NT2/D1 (cell line): Measurements from ENCODE around the gene NCOA3.

Source experiments
- DNase-seq: peaks from one replicate; pipeline ENCODE4 v3.0.0-alpha.2; 2011; ENCODE audit warnings: low read depth, low spot score
- H3K27me3 ChIP-seq: 2 replicates; pipeline ENCODE4 v1.6.0; 2011; ENCODE audit warnings: mild to moderate bottlenecking; ENCODE audit not compliant: insufficient read length, insufficient read depth
- H3K36me3 ChIP-seq: 2 replicates; pipeline ENCODE4 v1.6.1; 2011; ENCODE audit warnings: mild to moderate bottlenecking, low read length, mixed read lengths; ENCODE audit not compliant: insufficient read depth, insufficient read length
- H3K4me1 ChIP-seq: 2 replicates; pipeline ENCODE4 v1.5.1; 2011; ENCODE audit not compliant: insufficient read depth, insufficient read length
- H3K4me3 ChIP-seq: 2 replicates; pipeline ENCODE4 v1.5.1; 2011; ENCODE audit warnings: low read depth; ENCODE audit not compliant: insufficient read length
- H3K9ac ChIP-seq: 2 replicates; pipeline ENCODE4 v1.6.0; 2011; ENCODE audit warnings: low read depth; ENCODE audit not compliant: insufficient read length
- H3K9me3 ChIP-seq: 2 replicates; pipeline ENCODE4 v1.5.1; 2011; ENCODE audit warnings: mild to moderate bottlenecking, low read length; ENCODE audit not compliant: insufficient read depth
- SUZ12 ChIP-seq: IDR thresholded peaks from 2 replicates; pipeline ENCODE4 v1.6.1; 2011; ENCODE audit not compliant: insufficient read length, insufficient read depth; ENCODE audit errors: extremely low read depth
- YY1 ChIP-seq: IDR thresholded peaks from 2 replicates; pipeline ENCODE4 v1.6.1; 2011; ENCODE audit not compliant: insufficient read length, insufficient read depth
- ZNF274 ChIP-seq: IDR thresholded peaks from 2 replicates; pipeline ENCODE4 v1.6.1; 2011; ENCODE audit warnings: mild to moderate bottlenecking, low read depth, low read length

NCOA3 gene

DNA sequence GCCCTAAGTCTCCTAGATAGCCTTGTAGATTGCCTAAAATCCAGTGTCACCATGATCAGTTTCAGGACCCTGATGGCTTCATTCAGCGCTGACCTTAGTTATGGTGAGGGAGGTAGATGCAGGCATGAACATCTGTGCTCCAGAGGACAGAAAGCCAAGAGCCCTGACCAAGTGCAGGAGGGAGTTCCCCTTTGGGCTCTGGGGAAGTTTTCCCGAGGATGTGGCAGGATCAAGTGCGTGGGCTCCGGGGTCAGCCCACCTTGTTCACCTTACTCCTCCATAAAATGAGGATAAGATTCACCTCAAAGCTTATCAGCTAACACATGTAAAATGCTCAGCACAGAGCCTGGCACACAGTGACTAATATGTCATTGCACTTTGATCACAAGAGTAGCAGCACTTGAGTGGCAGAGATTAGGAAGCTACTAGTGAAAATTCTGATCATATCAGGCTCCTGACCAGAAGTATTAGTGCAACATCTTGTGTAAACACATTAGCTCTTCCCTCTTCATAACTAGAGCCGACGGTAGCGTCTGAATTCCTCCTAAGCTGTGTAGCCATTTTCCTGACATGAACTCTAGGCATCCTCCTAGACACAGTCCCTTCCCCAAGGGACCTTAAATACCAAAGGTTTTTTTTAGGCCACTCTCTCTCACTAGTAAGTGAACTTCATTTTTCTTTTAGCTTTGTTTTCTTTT, 158.4 kb downstream of the NCOA3 start:
- Histone ChIP-seq H3K36me3 (peaks cover 85% of the 10 kb centered on the region), H3K9me3 (no peaks in the 10 kb centered on the region), H3K4me1 (peaks cover 13% of the 10 kb centered on the region), H3K4me3 (no peak overlapping the region), H3K27me3 (no peaks in the 10 kb centered on the region), H3K9ac (no peak overlapping the region)
- TF ChIP-seq SUZ12 (no peak), ZNF274 (no peak), YY1 (no peak)
- DNase-seq = no peak

DNA sequence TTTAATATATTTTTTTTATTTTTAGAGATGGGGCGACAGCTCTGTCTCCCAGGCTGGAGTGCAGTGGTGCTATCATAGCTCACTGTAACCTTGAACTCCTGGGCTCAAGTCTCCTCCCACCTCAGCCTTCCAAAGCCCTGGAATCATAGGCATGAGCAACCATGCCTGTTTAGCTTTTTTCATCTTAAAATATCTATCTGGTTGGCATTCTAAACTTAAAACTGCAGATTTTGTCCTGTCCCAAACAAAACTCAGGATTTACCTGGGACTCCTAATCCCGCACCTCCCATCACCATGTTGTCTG, 158.9 kb downstream of the NCOA3 start:
- H3K36me3 ChIP-seq = peaks cover 89% of the 10 kb centered on the region
- no peak for TF ChIP-seq YY1
- no peak for TF ChIP-seq SUZ12
- TF ChIP-seq ZNF274 = no peak
- H3K4me1 ChIP-seq = peaks cover 17% of the 10 kb centered on the region
- no peaks in the 10 kb centered on the region for H3K27me3 ChIP-seq
- H3K9me3 ChIP-seq = no peaks in the 10 kb centered on the region
- DNase-seq = no peak
- H3K9ac ChIP-seq = no peak overlapping the region
- H3K4me3 ChIP-seq = no peak overlapping the region

DNA sequence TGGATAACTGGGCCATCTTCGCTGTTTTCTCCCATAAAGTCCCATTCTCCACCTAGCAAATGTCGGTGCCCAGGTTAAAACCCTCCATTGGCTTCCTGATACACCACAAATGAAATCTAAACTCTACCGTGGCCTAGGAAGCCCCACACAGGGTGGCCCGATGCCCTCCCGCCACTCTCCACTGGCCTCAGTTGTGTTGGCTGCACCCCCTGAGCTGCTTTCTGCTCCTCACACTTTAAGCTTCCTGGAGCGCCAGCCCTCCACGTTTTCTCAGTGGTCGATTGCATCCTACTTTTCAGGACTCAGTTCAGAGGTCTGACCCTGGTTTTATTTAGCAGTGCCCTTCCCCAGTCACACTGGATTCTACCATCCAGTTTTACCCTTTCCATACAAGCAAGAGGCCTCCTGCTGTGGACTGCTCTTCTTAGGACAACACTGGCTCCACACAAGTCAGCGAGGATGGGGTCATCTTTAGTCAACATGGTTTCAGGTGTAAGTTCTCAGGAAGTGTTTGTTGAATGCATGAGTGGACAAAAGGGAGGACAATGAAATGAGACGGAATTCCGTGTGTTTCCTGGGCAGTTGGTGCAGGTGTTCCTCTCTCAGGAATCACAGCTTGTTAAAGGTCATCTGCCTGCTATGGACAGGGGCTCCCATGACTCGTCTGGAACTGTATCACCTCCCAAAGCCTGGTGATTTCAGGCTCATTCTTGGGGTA, 159.5 kb downstream of the NCOA3 start:
- H3K27me3 ChIP-seq = no peaks in the 10 kb centered on the region
- peaks cover 18% of the 10 kb centered on the region for H3K4me1 ChIP-seq
- no peak overlapping the region for H3K9ac ChIP-seq
- peaks cover 92% of the 10 kb centered on the region for H3K36me3 ChIP-seq
- no peak overlapping the region for H3K4me3 ChIP-seq
- DNase-seq = no peak
- no peak for TF ChIP-seq SUZ12
- TF ChIP-seq YY1 = no peak
- TF ChIP-seq ZNF274 = no peak
- H3K9me3 ChIP-seq = no peaks in the 10 kb centered on the region

DNA sequence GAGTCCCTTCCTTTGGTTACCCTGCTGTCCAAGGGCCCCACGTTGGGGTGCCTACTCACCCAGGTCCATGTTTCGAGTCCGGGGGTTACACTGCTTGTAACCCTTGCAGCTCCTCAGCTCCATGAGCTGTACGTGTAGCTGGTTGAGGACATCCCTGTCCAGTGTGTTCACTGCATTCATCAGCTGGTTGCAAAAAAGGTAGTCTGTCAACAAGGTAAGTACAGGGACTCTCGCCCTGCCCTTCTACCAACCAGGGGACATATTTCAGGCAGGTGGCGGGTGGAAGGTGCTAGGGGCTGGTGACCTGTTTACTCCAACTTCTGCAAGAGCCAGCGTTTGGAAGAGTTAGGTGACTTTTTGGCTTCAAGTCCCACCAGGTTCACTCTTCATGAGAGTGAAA, 160.0 kb downstream of the NCOA3 start:
- no peaks in the 10 kb centered on the region for H3K9me3 ChIP-seq
- no peak for DNase-seq
- H3K27me3 ChIP-seq = no peaks in the 10 kb centered on the region
- TF ChIP-seq YY1 (no peak), ZNF274 (no peak), SUZ12 (no peak)
- H3K9ac ChIP-seq = no peak overlapping the region
- H3K4me1 ChIP-seq = peaks cover 18% of the 10 kb centered on the region
- H3K36me3 ChIP-seq = peaks cover 93% of the 10 kb centered on the region
- H3K4me3 ChIP-seq = no peak overlapping the region

DNA sequence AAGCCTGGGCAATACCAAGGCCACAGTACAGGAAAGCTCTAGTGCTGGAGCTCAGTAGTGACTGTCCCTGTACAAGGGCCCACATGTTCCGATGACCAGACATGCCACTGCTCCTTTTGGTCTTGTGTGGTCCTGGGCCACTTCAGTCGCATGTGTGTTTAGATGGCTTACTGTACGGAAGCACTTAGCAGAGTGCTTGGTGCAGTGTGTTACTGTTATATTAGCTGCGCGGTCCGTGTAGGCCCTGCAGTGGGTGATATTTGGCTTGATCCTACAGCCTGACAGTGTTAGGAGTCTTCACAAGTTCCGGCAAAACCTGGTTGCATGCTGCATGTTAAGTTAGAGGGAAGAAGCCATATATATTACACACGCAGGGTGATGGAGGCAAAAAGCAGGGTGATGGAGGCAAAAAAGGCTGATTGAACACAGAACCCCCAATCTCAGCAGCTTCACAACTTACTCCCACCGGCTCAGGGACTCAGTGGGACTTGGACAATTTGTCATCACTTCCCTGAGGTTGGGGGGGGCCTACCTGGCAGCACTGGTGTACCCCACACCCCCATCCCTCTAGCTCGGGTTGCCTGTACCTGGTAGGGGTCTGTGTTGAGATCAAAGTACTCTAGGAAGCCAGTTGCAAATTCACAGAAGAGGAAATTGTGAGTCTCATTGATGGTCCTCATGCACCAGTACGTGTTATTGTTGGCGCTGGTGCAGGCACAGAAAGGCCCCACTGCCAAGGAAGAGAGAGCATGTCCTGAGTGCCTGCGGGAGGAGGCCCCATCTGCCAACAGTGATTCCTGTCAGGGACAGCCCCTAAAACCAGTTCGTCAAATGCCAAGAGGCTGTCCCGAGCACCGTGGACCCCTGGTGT, 161.0 kb downstream of the NCOA3 start:
- Histone ChIP-seq H3K4me1 (peaks cover 18% of the 10 kb centered on the region), H3K9me3 (no peaks in the 10 kb centered on the region), H3K27me3 (no peaks in the 10 kb centered on the region), H3K9ac (no peak overlapping the region), H3K4me3 (no peak overlapping the region), H3K36me3 (peaks cover 92% of the 10 kb centered on the region)
- TF ChIP-seq SUZ12 (no peak), ZNF274 (no peak), YY1 (no peak)
- DNase-seq = no peak

DNA sequence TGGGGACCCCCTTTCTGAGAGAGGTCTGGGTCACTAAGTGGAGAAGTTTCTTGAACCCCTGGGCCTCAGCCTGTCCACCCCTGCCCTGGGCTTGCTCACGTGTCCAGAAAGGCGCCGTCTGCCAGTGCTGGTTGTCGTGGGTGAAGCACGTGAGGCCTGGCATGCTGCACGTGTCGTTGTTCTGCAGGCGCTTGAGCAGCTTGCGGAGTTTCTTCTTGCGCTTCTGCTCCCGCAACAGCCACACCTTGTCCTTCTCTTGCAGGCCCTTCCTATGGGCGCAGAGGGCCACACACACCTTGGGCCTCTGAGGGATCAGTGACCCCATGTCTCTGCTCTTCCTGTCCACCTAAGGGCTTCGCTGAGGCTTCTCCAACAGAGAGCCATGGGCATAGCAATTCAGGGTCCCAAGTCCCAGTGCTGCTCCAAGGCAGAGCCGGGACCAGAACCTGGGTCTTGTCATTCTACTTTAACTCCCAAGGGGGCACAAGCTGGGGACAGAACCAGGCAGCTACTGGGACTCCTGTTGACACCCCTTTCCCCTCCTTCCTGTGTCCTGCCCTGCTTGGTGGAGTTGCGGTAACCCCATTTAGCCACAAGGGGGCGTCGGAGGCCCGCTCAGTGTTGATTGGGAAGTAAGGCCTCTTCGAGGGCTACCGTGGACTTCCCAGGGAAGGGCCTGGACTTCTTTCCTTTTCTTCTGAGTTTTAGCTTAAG, 161.8 kb downstream of the NCOA3 start:
- Histone ChIP-seq H3K27me3 (no peaks in the 10 kb centered on the region), H3K9me3 (no peaks in the 10 kb centered on the region), H3K9ac (no peak overlapping the region), H3K4me3 (no peak overlapping the region), H3K4me1 (peaks cover 18% of the 10 kb centered on the region), H3K36me3 (peaks cover 94% of the 10 kb centered on the region)
- peak; percentile 82 for DNase-seq
- TF ChIP-seq SUZ12 = no peak
- no peak for TF ChIP-seq YY1
- TF ChIP-seq ZNF274 = no peak
